ENCODE results near the gene SNRNP70. TPM values are rescaled to one million over a fixed set of nuclear protein-coding genes. Genes with fewer than 3 reads are reported as not detected.
A peak's percentile ranks its signal among the peaks of the same experiment; 100 is the strongest.

Gene SNRNP70
- total and polyA plus RNA-seq, 2 of the 13 experiments (the other 11 are each of a cell fraction or from before 2014, with no cell fraction given), result 150 to 210 TPM

DNA sequence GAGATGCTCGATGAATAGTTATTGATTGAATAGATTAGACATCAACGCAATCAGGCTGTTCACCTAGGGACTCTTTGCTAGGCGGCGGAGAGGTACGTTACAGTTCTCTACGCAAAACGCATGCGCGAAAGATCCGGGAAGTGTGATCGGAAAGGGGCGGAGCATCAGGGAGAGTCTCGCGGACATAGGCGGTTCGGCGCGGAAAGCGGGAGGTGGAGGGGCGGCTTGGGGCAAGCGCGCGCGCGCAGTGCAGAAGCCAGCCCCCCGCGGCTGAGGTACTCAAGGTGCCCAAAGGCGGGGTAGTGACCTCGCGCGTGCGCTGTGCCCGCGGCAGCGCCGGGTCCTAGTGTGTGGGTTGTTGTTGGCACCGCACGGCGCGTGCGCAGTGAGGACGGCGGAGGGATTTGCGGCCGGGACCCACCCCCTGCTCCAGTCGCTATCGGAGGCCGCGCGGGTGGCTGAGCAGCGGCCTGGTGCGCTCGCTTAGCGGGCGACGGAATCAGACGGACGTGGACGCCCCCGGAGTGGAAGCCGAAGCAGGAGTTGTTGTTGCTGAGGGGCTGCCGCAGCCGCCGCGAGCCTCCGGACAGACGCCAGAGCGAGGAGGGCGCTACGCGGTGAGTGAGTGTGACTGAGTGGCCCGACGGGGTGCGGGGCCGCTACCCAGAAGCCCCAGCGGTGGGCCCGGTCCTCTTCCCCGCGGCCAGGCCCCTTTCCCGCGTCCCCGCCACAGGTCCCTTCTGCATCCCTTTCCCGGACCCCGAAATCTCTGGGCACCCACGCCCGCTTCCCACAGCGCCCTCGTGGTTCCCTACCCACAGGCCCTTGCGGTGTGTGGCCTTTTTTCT is at the start of gene SNRNP70 (continued):
- peak; percentile 27; the same call in 1 of the 2 replicates for TF ChIP-seq NFYB (CRISPR knock-in tag; IDR thresholded peaks at IDR 0.05)
- no peak for TF ChIP-seq SRSF4 (IDR thresholded peaks at IDR 0.05; ENCODE audit: low read depth, low read length, poor library complexity, severe bottlenecking)
- TF ChIP-seq ZNF30 (CRISPR knock-in tag; IDR thresholded peaks at IDR 0.05), result no peak
- TF ChIP-seq ZNF577 (CRISPR knock-in tag; IDR thresholded peaks at IDR 0.05; ENCODE audit: borderline replicate concordance, low read depth), result no peak
- peak; percentile 65 for TF ChIP-seq CBX1 (IDR thresholded peaks at IDR 0.05; ENCODE audit: low read depth)
- TF ChIP-seq TAF15 (IDR thresholded peaks at IDR 0.05; ENCODE audit: low read depth, low read length, poor library complexity, severe bottlenecking), result peak; percentile 49
- TF ChIP-seq, protein P1, sequence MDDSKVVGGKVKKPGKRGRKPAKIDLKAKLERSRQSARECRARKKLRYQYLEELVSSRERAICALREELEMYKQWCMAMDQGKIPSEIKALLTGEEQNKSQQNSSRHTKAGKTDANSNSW (CRISPR knock-in tag; IDR thresholded peaks at IDR 0.05; ENCODE audit: borderline replicate concordance), result no peak
- 0 out of 2 replicates have a peak, but pooled peaks have one; percentile 8 for TF ChIP-seq ZMAT3 (CRISPR knock-in tag; conservative IDR thresholded peaks at IDR 0.05)
- TF ChIP-seq ZNF780A (CRISPR knock-in tag; IDR thresholded peaks at IDR 0.05), result no peak
- TF ChIP-seq MAFF (IDR thresholded peaks at IDR 0.05; ENCODE audit: low read depth, low read length), result no peak
- TF ChIP-seq ZNF292 (CRISPR knock-in tag; IDR thresholded peaks at IDR 0.05; ENCODE audit: borderline replicate concordance, low read depth), result 0 out of 2 replicates have a peak, but pooled peaks have one; percentile 13
- TF ChIP-seq, protein P2, sequence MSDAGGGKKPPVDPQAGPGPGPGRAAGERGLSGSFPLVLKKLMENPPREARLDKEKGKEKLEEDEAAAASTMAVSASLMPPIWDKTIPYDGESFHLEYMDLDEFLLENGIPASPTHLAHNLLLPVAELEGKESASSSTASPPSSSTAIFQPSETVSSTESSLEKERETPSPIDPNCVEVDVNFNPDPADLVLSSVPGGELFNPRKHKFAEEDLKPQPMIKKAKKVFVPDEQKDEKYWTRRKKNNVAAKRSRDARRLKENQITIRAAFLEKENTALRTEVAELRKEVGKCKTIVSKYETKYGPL (CRISPR knock-in tag; IDR thresholded peaks at IDR 0.05), result peak; percentile 30
- TF ChIP-seq ZNF451 (CRISPR knock-in tag; IDR thresholded peaks at IDR 0.05), result no peak; the same call in 1 of the 2 replicates
- TF ChIP-seq RELA (CRISPR knock-in tag; IDR thresholded peaks at IDR 0.05), result 0 out of 2 replicates have a peak, but pooled peaks have one; percentile 76
- no peak for TF ChIP-seq ZNF713 (CRISPR knock-in tag; IDR thresholded peaks at IDR 0.05)
- TF ChIP-seq IRX3 (CRISPR knock-in tag; IDR thresholded peaks at IDR 0.05; ENCODE audit: borderline replicate concordance, low read depth), result no peak
- TF ChIP-seq, protein P3, sequence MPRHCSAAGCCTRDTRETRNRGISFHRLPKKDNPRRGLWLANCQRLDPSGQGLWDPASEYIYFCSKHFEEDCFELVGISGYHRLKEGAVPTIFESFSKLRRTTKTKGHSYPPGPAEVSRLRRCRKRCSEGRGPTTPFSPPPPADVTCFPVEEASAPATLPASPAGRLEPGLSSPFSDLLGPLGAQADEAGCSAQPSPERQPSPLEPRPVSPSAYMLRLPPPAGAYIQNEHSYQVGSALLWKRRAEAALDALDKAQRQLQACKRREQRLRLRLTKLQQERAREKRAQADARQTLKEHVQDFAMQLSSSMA (CRISPR knock-in tag; IDR thresholded peaks at IDR 0.05), result no peak; the same call in 1 of the 2 replicates
- TF ChIP-seq ZNF547 (CRISPR knock-in tag; IDR thresholded peaks at IDR 0.05), result no peak; the same call in 1 of the 2 replicates
- TF ChIP-seq ZKSCAN5 (CRISPR knock-in tag; IDR thresholded peaks at IDR 0.05), result no peak
- TF ChIP-seq, protein P4, sequence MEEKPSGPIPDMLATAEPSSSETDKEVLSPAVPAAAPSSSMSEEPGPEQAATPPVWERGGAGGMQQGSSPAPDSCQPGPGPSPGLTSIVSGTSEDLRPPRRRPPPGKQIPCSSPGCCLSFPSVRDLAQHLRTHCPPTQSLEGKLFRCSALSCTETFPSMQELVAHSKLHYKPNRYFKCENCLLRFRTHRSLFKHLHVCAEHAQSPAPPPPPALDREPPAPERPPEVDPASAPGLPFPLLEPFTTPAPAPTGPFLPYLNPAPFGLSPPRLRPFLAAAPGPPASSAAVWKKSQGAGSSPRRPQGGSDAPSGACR (CRISPR knock-in tag; IDR thresholded peaks at IDR 0.05), result peak; percentile 83
- TF ChIP-seq SYNCRIP (IDR thresholded peaks at IDR 0.05; ENCODE audit: insufficient read depth, low read depth, low read length), result no peak
- TF ChIP-seq GZF1 (CRISPR knock-in tag; IDR thresholded peaks at IDR 0.05), result 0 out of 2 replicates have a peak, but pooled peaks have one; percentile 46
- TF ChIP-seq ZNF557 (CRISPR knock-in tag; IDR thresholded peaks at IDR 0.05), result no peak
- TF ChIP-seq, protein P5, sequence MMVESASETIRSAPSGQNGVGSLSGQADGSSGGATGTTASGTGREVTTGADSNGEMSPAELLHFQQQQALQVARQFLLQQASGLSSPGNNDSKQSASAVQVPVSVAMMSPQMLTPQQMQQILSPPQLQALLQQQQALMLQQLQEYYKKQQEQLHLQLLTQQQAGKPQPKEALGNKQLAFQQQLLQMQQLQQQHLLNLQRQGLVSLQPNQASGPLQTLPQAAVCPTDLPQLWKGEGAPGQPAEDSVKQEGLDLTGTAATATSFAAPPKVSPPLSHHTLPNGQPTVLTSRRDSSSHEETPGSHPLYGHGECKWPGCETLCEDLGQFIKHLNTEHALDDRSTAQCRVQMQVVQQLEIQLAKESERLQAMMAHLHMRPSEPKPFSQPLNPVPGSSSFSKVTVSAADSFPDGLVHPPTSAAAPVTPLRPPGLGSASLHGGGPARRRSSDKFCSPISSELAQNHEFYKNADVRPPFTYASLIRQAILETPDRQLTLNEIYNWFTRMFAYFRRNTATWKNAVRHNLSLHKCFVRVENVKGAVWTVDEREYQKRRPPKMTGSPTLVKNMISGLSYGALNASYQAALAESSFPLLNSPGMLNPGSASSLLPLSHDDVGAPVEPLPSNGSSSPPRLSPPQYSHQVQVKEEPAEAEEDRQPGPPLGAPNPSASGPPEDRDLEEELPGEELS (CRISPR knock-in tag; IDR thresholded peaks at IDR 0.05), result peak; percentile 26; the same call in 1 of the 2 replicates
